CD14-positive monocyte (primary cell): Measurements from ENCODE around the gene CTDSPL. TPM values are rescaled to one million over a fixed set of nuclear protein-coding genes. Genes with fewer than 3 reads are reported as not detected.

ENCODE experiments used
- DNase-seq, 3 donors: peaks; one replicate each; pipeline ENCODE4 v3.0.0-alpha.2; 2011 to 2022
- H2AFZ ChIP-seq: 2 replicates; pipeline ENCODE4 v1.6.0; 2012; ENCODE audit warnings: mild to moderate bottlenecking, low read depth, low read length, inconsistent platforms; ENCODE audit not compliant: insufficient read depth, poor library complexity, severe bottlenecking
- H3K27ac ChIP-seq, 2 donors: 1 replicate in 1 of 2; 2 replicates in 1 of 2; pipeline ENCODE4 v1.5.1; 2012 to 2013; ENCODE audit warnings: low read length in 2 of 2, control low read depth in 1 of 2, inconsistent platforms in 1 of 2, low read depth in 1 of 2, mild to moderate bottlenecking in 1 of 2
- H3K27me3 ChIP-seq, 2 donors: one replicate each; pipeline versions ENCODE4 v1.6.0 to v1.6.1; 2011 to 2013; ENCODE audit warnings: low read length in 2 of 2; ENCODE audit not compliant: control insufficient read depth in 2 of 2, insufficient read depth in 2 of 2
- H3K36me3 ChIP-seq, 2 donors: replicated peaks in 1 of 2; 1 replicate in 1 of 2; 2 replicates in 1 of 2; pipeline versions ENCODE4 v1.5.1 to v1.6.1; 2012 to 2013; ENCODE audit warnings: low read length in 2 of 2, control low read depth in 1 of 2, inconsistent platforms in 1 of 2, mild to moderate bottlenecking in 1 of 2; ENCODE audit not compliant: insufficient read depth in 2 of 2, control insufficient read depth in 1 of 2
- H3K4me1 ChIP-seq, 2 donors: 1 replicate in 1 of 2; 2 replicates in 1 of 2; pipeline versions ENCODE4 v1.5.1 to v1.6.1; 2012 to 2013; ENCODE audit warnings: low read length in 2 of 2, control low read depth in 1 of 2, inconsistent platforms in 1 of 2, mild to moderate bottlenecking in 1 of 2, moderate library complexity in 1 of 2; ENCODE audit not compliant: insufficient read depth in 2 of 2, control insufficient read depth in 1 of 2
- H3K4me2 ChIP-seq: replicated peaks from 2 replicates; pipeline ENCODE3; 2012; ENCODE audit warnings: low read length, moderate library complexity, mild to moderate bottlenecking; ENCODE audit not compliant: poor library complexity, severe bottlenecking; ENCODE audit errors: extremely low read depth
- H3K4me3 ChIP-seq, 3 experiments: fragments of 200-600 bp in 1 of 3; sonication (generic) in 1 of 3; replicated peaks in 1 of 3; 1 replicate in 2 of 3; 2 replicates in 1 of 3; pipeline ENCODE4 v1.5.1; 2011 to 2013; ENCODE audit warnings: low read length in 3 of 3, mild to moderate bottlenecking in 3 of 3, control low read depth in 2 of 3, low read depth in 2 of 3, inconsistent platforms in 1 of 3, moderate library complexity in 1 of 3
- H3K79me2 ChIP-seq: 2 replicates; pipeline ENCODE4 v1.6.0; 2012; ENCODE audit warnings: mild to moderate bottlenecking, control low read depth, inconsistent platforms, low read length, moderate library complexity; ENCODE audit not compliant: insufficient read depth
- H3K9ac ChIP-seq: 2 replicates; pipeline ENCODE4 v1.6.0; 2017; ENCODE audit warnings: low read length, mild to moderate bottlenecking; ENCODE audit not compliant: insufficient read depth, poor library complexity, severe bottlenecking
- H3K9me3 ChIP-seq, 2 donors: replicated peaks in 1 of 2; 1 replicate in 1 of 2; 2 replicates in 1 of 2; pipeline versions ENCODE4 v1.5.1 to v1.6.1; 2012 to 2013; ENCODE audit warnings: low read length in 2 of 2, control low read depth in 1 of 2; ENCODE audit not compliant: control insufficient read depth in 1 of 2, insufficient read depth in 1 of 2
- H4K20me1 ChIP-seq: 2 replicates; pipeline ENCODE4 v1.6.0; 2012; ENCODE audit warnings: mild to moderate bottlenecking, low read length, control low read depth, moderate library complexity; ENCODE audit not compliant: insufficient read depth
- H3K27ac Mint-ChIP-seq, 7 donors: one replicate each; pipeline ENCODE4 v1.8.0; 2020; ENCODE audit warnings: mild to moderate bottlenecking in 7 of 7, mixed read lengths in 7 of 7, moderate library complexity in 6 of 7, inconsistent platforms in 2 of 7
- H3K27me3 Mint-ChIP-seq, 3 donors: one replicate each; pipeline ENCODE4 v1.8.0; 2021 to 2022; ENCODE audit warnings: low read depth in 3 of 3, mild to moderate bottlenecking in 3 of 3, mixed read lengths in 3 of 3, moderate library complexity in 3 of 3, inconsistent platforms in 1 of 3
- H3K36me3 Mint-ChIP-seq, 2 donors: one replicate each; pipeline ENCODE4 v1.8.0; 2020; ENCODE audit warnings: mixed read lengths in 2 of 2, inconsistent platforms in 1 of 2, mild to moderate bottlenecking in 1 of 2
- H3K4me1 Mint-ChIP-seq: one replicate; pipeline ENCODE4 v1.8.0; 2020; ENCODE audit warnings: mild to moderate bottlenecking, mixed read lengths
- H3K4me3 Mint-ChIP-seq, 2 donors: one replicate each; pipeline ENCODE4 v1.8.0; 2020; ENCODE audit warnings: mild to moderate bottlenecking in 2 of 2, mixed read lengths in 2 of 2, moderate library complexity in 1 of 2
- H3K9me3 Mint-ChIP-seq, 7 donors: one replicate each; pipeline ENCODE4 v1.8.0; 2020 to 2022; ENCODE audit warnings: mixed read lengths in 7 of 7, mild to moderate bottlenecking in 6 of 7, moderate library complexity in 6 of 7, inconsistent platforms in 2 of 7
- WGBS: methylation state at CpG from one replicate; pipeline ENCODE4 v1.1.5; 2013; ENCODE audit warnings: missing lambda C conversion rate; ENCODE audit not compliant: insufficient coverage; 5-methylcytosine and 5-hydroxymethylcytosine counted together
- intact Hi-C, 2 donors: fragments of 100-400 bp; cut with micrococcal nuclease; formaldehyde crosslinking; loops; one replicate each; pipeline versions ENCODE4 v1.15.0 to v1.15.1; 2023
- polyA plus RNA-seq, 3 donors: library from polyadenylated mRNA; depleted of rRNA in 1 of 3; unstranded in 2 of 3; stranded (reverse) in 1 of 3; fragments of 300-500 nt in 2 of 3; fragments of >200 nt in 1 of 3; fragmentation: Illumina TruSeq in 2 of 3; gene quantifications; 1 replicate in 2 of 3; 2 replicates in 1 of 3; pipeline ENCODE4 v1.2.3, GENCODE V29; 2012 to 2021
- TF ChIP-seq, protein P1 (sequence below): fragments of 200-600 bp; IDR thresholded peaks from one replicate; pipeline ENCODE4 v1.8.0; 2022; ENCODE audit warnings: antibody characterized with exemption, mild to moderate bottlenecking

Gene CTDSPL
- polyA plus RNA-seq, 3 donors = 0.15 to 0.69 (median 0.33) TPM

DNA sequence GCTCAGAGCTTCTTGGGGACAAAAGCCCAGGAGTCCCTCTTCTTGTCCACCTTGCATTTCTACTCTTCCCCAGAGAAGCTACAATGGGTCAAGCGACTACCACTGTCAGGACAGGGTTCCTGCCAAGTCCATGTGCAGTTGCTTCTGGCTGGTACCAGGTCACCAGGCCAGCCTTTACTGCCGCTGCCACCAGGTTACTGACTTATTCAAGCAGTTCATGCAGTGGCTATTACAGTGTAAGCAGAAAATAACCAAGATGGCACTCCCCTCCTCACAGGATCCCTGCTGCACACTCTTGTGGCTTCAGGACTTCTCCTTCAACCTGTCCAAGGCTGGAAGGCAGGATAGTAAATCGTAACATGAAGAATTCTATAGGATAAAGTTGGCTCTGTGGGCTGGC, 42.1 kb downstream of the CTDSPL start:
- Histone ChIP-seq H3K27me3 (no peaks in the 10 kb centered on the region), H3K4me2 (no peak overlapping the region), H2AFZ (no peak overlapping the region), H3K9ac (no peak overlapping the region), H3K9me3 (no peaks in the 10 kb centered on the region), H3K79me2 (no peaks in the 10 kb centered on the region), H3K4me1 (no peaks in the 10 kb centered on the region), H3K36me3 (no peaks in the 10 kb centered on the region), H3K27ac (no peak overlapping the region), H3K4me3 (no peak overlapping the region), H4K20me1 (no peaks in the 10 kb centered on the region)
- WGBS = 92% methylated on average over 3 of the region's 3 CpGs
- no peaks in the 10 kb centered on the region for H3K36me3 Mint-ChIP-seq
- no peak for DNase-seq
- intact Hi-C loops = no loop called here
- TF ChIP-seq, protein P1, sequence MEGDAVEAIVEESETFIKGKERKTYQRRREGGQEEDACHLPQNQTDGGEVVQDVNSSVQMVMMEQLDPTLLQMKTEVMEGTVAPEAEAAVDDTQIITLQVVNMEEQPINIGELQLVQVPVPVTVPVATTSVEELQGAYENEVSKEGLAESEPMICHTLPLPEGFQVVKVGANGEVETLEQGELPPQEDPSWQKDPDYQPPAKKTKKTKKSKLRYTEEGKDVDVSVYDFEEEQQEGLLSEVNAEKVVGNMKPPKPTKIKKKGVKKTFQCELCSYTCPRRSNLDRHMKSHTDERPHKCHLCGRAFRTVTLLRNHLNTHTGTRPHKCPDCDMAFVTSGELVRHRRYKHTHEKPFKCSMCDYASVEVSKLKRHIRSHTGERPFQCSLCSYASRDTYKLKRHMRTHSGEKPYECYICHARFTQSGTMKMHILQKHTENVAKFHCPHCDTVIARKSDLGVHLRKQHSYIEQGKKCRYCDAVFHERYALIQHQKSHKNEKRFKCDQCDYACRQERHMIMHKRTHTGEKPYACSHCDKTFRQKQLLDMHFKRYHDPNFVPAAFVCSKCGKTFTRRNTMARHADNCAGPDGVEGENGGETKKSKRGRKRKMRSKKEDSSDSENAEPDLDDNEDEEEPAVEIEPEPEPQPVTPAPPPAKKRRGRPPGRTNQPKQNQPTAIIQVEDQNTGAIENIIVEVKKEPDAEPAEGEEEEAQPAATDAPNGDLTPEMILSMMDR = no peak
- H3K9me3 Mint-ChIP-seq = no peaks in the 10 kb centered on the region
- H3K27ac Mint-ChIP-seq = no peak overlapping the region
- no peak overlapping the region for H3K4me3 Mint-ChIP-seq
- H3K4me1 Mint-ChIP-seq = peaks cover 23% of the 10 kb centered on the region
- no peaks in the 10 kb centered on the region for H3K27me3 Mint-ChIP-seq

GRCh38 chr3:37904601-37905000, 42.9 kb downstream of the CTDSPL start:
- H3K27me3 Mint-ChIP-seq = no peaks in the 10 kb centered on the region
- intact Hi-C loops = no loop called here
- 67% methylated on average over 1 of the region's 1 CpG for whole genome bisulfite sequencing

More at GRCh38 chr3:37904601-37905000, 42.9 kb downstream of the CTDSPL start:
- Mint-ChIP-seq H3K4me1 (peaks cover 26% of the 10 kb centered on the region), H3K36me3 (no peaks in the 10 kb centered on the region), H3K4me3 (no peak overlapping the region), H3K27ac (no peak overlapping the region), H3K9me3 (no peaks in the 10 kb centered on the region)
- no peaks in the 10 kb centered on the region for H3K9me3 ChIP-seq
- no peaks in the 10 kb centered on the region for H3K36me3 ChIP-seq
- no peak overlapping the region for H2AFZ ChIP-seq
- no peak overlapping the region for H3K4me3 ChIP-seq
- H3K27me3 ChIP-seq = no peaks in the 10 kb centered on the region
- no peaks in the 10 kb centered on the region for H4K20me1 ChIP-seq
- TF ChIP-seq, protein P1 = no peak
- H3K4me1 ChIP-seq = peaks cover 0 to 4% of the 10 kb centered on the region in 2 donors
- no peak overlapping the region for H3K4me2 ChIP-seq
- H3K27ac ChIP-seq = no peak overlapping the region
- no peak for DNase-seq
- H3K79me2 ChIP-seq = no peaks in the 10 kb centered on the region
- no peak overlapping the region for H3K9ac ChIP-seq
